ENCODE measurements around the gene ZNF785. TPM values are rescaled to one million over a fixed set of nuclear protein-coding genes. Genes with fewer than 3 reads are reported as not detected.

ZNF785 gene
- total and polyA plus RNA-seq, 2 of the 13 experiments (the other 11 are each of a cell fraction or from before 2014, with no cell fraction given): 0.01 TPM; not detected in 1

GRCh38 chr16:30532285-30533145 lies 53.0 kb downstream of the ZNF785 start:
- FAIRE-seq (no peak), DNase-seq (ENCODE audit: low spot score) (no peak), ATAC-seq (no peak)
- H3K9me3 ChIP-seq (ENCODE audit: low read length): no peaks in the 10 kb centered on the region
- H3K36me3 ChIP-seq (replicated peaks in 1 of 2; ENCODE audit: control insufficient read depth in 1 of 2, insufficient read depth in 2 of 2, low read length in 2 of 2): peaks cover 0 to 1% of the 10 kb centered on the region in 2 experiments; a peak in 1 of 5 replicates
- intact Hi-C loops (cut with micrococcal nuclease; ENCODE audit: unreplicated experiment) (no loop called here), in situ Hi-C loops (cut with HindIII; ENCODE audit: extremely low pct_ligation_motif_present, low pct_unique_long_range_greater_than_20kb) (no loop called here)
- H3K4me1 ChIP-seq (ENCODE audit: insufficient read depth, low read length): peaks cover 67% of the 10 kb centered on the region
- 97% methylated on average over 44 of the region's 57 CpGs for WGBS (ENCODE audit: low lambda C conversion rate)
- H3K27me3 ChIP-seq (ENCODE audit: control insufficient read depth in 1 of 2, insufficient read depth in 2 of 2, low read length in 2 of 2): no peaks in the 10 kb centered on the region; a peak in 1 of 5 replicates
- no peaks in the 10 kb centered on the region for H4K20me1 ChIP-seq (ENCODE audit: insufficient read depth, low read length)
- peak overlapping the region in 2 of 3 experiments; percentile 81 to 93; a peak in 3 of 6 replicates for H3K4me3 ChIP-seq (replicated peaks in 1 of 3; ENCODE audit: insufficient read depth in 1 of 3, low read depth in 2 of 3, low read length in 3 of 3)
- ChIA-PET POLR2A (interaction anchor here (0.9 to 3.4 kb wide), 3 partner anchors 26 to 103 kb away, joined by 3 to 50 read pairs (median 4); partner anchors contain the start of genes DCTPP1 and ZNF764), CTCF (ENCODE audit: low intra/inter-chr PET ratio, low total read pairs) (no interaction called here)
- no peak overlapping the region for H3K27ac ChIP-seq (ENCODE audit: extremely low read length, insufficient read depth, low read length)
- no peak overlapping the region for H2AFZ ChIP-seq (ENCODE audit: low read length)
- peak overlapping the region; percentile 95 for H3K4me2 ChIP-seq (ENCODE audit: low read depth, low read length)
- H3K79me2 ChIP-seq (ENCODE audit: insufficient read depth, low read length): peaks cover 31% of the 10 kb centered on the region
- H3K9ac ChIP-seq (ENCODE audit: insufficient read depth, low read depth, low read length): no peak overlapping the region; the same call in 1 of the 2 replicates
- BruUV-seq (replicated peaks): no TSS peak
- TF ChIP-seq ZNF136 (CRISPR knock-in tag; IDR thresholded peaks at IDR 0.05; ENCODE audit: low read depth) (no peak), ZNF768 (CRISPR knock-in tag; IDR thresholded peaks at IDR 0.05) (no peak), SIN3A (IDR thresholded peaks at IDR 0.05; ENCODE audit: borderline replicate concordance, low read depth, low read length) (no peak), REPIN1 (CRISPR knock-in tag; IDR thresholded peaks at IDR 0.05; ENCODE audit: borderline replicate concordance, low read depth) (no peak), AGO2 (optimal IDR thresholded peaks at IDR 0.05; ENCODE audit: low read depth, low read length) (peak; percentile 87), HDAC6 (IDR thresholded peaks at IDR 0.05; ENCODE audit: low read depth, low read length) (no peak), NR2F1 (CRISPR knock-in tag; IDR thresholded peaks at IDR 0.05) (no peak), NFE2L1 (CRISPR knock-in tag; IDR thresholded peaks at IDR 0.05; ENCODE audit: borderline replicate concordance) (no peak), PTBP1 (IDR thresholded peaks at IDR 0.05; ENCODE audit: low read depth, low read length, poor library complexity, severe bottlenecking) (no peak), ZNF598 (CRISPR knock-in tag; IDR thresholded peaks at IDR 0.05; ENCODE audit: borderline replicate concordance) (no peak)
- TF ChIP-seq, protein P1, sequence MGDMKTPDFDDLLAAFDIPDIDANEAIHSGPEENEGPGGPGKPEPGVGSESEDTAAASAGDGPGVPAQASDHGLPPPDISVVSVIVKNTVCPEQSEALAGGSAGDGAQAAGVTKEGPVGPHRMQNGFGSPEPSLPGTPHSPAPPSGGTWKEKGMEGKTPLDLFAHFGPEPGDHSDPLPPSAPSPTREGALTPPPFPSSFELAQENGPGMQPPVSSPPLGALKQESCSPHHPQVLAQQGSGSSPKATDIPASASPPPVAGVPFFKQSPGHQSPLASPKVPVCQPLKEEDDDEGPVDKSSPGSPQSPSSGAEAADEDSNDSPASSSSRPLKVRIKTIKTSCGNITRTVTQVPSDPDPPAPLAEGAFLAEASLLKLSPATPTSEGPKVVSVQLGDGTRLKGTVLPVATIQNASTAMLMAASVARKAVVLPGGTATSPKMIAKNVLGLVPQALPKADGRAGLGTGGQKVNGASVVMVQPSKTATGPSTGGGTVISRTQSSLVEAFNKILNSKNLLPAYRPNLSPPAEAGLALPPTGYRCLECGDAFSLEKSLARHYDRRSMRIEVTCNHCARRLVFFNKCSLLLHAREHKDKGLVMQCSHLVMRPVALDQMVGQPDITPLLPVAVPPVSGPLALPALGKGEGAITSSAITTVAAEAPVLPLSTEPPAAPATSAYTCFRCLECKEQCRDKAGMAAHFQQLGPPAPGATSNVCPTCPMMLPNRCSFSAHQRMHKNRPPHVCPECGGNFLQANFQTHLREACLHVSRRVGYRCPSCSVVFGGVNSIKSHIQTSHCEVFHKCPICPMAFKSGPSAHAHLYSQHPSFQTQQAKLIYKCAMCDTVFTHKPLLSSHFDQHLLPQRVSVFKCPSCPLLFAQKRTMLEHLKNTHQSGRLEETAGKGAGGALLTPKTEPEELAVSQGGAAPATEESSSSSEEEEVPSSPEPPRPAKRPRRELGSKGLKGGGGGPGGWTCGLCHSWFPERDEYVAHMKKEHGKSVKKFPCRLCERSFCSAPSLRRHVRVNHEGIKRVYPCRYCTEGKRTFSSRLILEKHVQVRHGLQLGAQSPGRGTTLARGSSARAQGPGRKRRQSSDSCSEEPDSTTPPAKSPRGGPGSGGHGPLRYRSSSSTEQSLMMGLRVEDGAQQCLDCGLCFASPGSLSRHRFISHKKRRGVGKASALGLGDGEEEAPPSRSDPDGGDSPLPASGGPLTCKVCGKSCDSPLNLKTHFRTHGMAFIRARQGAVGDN (CRISPR knock-in tag; IDR thresholded peaks at IDR 0.05): peak; percentile 49
- TF ChIP-seq, protein P2, sequence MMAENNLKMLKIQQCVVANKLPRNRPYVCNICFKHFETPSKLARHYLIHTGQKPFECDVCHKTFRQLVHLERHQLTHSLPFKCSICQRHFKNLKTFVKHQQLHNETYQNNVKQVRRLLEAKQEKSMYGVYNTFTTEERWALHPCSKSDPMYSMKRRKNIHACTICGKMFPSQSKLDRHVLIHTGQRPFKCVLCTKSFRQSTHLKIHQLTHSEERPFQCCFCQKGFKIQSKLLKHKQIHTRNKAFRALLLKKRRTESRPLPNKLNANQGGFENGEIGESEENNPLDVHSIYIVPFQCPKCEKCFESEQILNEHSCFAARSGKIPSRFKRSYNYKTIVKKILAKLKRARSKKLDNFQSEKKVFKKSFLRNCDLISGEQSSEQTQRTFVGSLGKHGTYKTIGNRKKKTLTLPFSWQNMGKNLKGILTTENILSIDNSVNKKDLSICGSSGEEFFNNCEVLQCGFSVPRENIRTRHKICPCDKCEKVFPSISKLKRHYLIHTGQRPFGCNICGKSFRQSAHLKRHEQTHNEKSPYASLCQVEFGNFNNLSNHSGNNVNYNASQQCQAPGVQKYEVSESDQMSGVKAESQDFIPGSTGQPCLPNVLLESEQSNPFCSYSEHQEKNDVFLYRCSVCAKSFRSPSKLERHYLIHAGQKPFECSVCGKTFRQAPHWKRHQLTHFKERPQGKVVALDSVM (CRISPR knock-in tag; IDR thresholded peaks at IDR 0.05): no peak
- TF ChIP-seq, protein P3, sequence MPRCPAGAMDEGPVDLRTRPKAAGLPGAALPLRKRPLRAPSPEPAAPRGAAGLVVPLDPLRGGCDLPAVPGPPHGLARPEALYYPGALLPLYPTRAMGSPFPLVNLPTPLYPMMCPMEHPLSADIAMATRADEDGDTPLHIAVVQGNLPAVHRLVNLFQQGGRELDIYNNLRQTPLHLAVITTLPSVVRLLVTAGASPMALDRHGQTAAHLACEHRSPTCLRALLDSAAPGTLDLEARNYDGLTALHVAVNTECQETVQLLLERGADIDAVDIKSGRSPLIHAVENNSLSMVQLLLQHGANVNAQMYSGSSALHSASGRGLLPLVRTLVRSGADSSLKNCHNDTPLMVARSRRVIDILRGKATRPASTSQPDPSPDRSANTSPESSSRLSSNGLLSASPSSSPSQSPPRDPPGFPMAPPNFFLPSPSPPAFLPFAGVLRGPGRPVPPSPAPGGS (CRISPR knock-in tag; IDR thresholded peaks at IDR 0.05): no peak
